ACHN (cell line): ENCODE measurements around the gene CAV1.

Experiments used
- DNase-seq: peaks from one replicate; pipeline ENCODE4 v3.0.0-alpha.2; 2015
- in situ Hi-C: cut with HindIII; loops from 2 replicates; pipeline ENCODE4 v1.10.0; 2017; ENCODE audit warnings: low sequenced_read_pairs, low pct_ligation_motif_present, low pct_unique_long_range_greater_than_20kb

CAV1 gene

DNA sequence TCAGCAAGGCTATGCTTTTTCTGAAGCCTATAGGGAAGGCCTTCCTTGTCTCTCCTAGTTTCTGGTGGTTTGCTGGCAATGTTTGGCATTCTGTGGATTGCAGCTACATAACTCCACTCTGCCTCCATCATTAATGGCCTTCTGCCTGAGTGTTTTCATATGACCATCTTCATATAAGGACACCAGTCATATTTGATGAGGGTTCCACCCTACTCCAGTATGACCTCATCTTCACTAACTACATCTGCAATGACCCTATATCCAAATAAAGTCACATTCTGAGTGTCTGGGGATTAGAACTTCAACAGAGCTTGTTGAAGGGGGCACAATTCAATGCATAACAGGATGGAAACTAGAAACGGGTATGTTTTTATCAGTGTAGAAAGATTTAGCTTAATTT is 22.1 kb downstream of the CAV1 start:
- no peak for DNase-seq
- in situ Hi-C loops: no loop called here

- no peak for DNase-seq
- in situ Hi-C loops: no loop called here
Measured at GRCh38 chr7:116547347-116547746, 22.5 kb downstream of the CAV1 start.

DNA sequence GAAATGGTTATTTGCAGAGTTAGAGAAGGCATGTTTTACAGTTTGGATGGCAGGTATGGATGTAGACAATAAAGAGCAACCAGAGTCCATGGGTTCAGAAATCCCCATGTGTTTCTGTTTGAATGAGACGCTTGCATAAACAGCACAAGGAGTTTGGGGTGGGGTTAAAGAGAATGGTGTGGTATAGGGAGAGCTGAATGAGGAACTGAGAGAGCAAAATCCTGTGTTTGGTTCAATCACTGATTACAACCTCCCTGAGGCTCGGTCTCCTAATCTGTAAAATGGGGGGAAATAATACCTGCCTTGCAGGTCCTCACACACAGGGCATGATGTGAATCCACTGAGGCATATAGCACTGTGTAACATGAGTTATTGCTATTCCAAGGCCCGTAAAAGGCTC is 23.7 kb downstream of the CAV1 start:
- in situ Hi-C loops: no loop called here
- DNase-seq: no peak

- no peak for DNase-seq
- in situ Hi-C loops: no loop called here
Measured at GRCh38 chr7:116549370-116549769, 24.5 kb downstream of the CAV1 start.

DNA sequence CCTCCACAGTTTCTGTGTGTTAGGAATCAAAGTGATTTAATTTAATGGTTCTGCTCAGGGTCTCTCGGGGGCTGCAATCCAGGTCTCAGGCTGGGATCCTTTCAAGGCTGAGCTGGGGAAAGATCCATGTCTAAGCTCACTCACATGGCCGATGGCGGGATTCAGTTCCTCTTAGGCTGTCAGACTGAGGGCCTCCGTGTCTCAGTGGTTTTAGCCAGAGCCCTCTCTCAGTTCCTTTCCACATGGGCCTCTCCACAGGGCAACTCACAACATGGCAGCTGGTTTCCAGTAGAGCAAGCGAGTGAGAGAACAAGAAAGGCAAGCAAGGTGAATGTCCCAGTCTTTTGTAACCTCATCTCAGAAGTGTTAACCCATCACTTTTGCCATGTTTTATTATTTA is 26.9 kb downstream of the CAV1 start:
- in situ Hi-C loops: no loop called here
- no peak for DNase-seq

- DNase-seq: peak; percentile 46
- in situ Hi-C loops: no loop called here
Measured at GRCh38 chr7:116552602-116553001, 27.8 kb downstream of the CAV1 start.

DNA sequence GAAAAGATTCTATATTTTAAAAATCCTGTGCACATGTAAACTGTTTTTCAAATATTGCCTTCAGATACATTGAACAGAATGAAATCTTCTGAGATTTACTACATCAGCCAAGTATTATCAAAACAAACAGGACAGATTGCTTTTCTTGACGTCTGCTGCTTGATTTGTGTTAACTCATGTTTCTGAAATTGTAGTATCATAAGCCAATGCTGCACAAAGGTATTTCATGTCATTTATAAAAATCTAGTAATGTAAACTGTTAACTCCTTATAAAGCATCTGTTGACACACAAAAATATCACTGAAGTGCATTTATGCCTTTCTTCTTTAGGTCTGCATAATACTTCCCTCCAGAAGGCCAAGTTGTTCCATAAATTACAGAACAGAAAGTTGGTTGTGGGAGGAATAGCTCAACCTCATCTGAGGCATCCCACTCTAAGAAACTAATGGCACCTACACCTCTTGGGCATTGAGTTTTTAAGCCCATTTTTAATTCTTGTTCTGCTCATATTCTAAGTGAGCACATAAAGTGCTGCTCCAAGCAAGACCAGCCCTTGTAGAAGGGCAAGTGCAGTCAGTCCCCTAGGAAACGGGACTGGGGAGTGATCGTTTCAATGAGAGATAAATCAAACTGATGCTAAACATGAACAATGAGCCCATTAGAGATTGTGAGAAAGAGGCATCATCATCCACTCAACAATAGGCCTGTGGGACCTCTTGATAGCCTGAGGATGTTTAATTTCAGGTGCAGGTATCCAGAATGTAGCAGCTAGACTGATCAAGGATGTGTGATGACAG is 28.5 kb downstream of the CAV1 start:
- DNase-seq: no peak
- in situ Hi-C loops: no loop called here

- DNase-seq: no peak
- in situ Hi-C loops: no loop called here
Measured at GRCh38 chr7:116554436-116554835, 29.6 kb downstream of the CAV1 start.

- no peak for DNase-seq
- in situ Hi-C loops: no loop called here
Measured at GRCh38 chr7:116554911-116555310, 30.1 kb downstream of the CAV1 start.

DNA sequence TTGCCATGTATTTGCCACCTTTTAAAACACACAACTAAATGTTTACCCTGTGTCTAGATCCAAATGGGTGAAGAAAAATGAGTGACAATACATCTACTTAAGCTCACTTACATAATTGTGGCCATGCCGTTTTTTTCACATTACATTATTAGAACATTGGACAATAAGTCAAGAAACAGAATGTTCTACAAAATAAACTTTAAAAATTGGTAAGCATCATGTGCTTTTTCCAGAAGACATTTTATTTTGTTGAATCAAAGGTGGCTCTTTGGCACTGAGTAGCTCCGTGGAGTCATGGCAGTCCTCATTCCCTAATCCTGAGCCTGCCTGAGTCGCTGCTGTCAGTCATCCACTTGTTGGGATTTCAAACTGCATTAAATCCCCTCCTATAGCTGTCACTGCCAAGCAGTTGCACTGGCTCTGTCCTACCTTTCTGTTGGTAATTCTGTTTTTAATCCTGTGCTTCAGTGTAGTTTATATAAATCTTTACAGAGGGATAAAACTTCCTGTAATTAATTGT is 32.3 kb downstream of the CAV1 start:
- in situ Hi-C loops: no loop called here
- no peak for DNase-seq

GRCh38 chr7:116557901-116558300 is 33.1 kb downstream of the CAV1 start:
- DNase-seq: no peak
- in situ Hi-C loops: no loop called here

DNA sequence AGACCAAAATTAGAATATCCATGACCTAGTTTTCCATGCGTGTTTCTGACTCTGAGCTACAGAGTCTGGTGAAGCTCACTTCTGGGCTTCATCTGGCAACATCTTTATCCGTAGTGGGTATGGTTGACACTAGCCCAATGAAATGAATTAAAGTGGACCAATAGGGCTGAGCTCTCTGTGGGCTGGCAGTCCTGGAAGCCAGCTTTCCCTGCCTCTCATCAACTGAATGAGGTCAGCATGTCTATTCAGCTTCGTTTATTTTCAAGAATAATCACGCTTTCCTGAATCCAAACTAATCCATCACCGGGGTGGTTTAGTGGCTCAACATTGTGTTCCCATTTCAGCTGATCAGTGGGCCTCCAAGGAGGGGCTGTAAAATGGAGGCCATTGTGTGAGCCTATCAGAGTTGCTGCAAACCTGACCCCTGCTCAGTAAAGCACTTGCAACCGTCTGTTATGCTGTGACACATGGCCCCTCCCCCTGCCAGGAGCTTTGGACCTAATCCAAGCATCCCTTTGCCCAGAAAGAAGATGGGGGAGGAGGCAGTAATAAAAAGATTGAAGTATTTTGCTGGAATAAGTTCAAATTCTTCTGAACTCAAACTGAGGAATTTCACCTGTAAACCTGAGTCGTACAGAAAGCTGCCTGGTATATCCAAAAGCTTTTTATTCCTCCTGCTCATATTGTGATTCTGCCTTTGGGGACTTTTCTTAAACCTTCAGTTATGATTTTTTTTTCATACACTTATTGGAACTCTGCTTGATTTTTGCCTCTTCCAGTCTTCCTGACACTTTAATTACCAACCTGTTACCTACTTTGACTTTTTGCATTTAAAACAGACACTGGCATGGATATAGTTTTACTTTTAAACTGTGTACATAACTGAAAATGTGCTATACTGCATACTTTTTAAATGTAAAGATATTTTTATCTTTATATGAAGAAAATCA is 35.5 kb downstream of the CAV1 start:
- DNase-seq: no peak
- in situ Hi-C loops: no loop called here

GRCh38 chr7:116561697-116562483 is 37.1 kb downstream of the CAV1 start:
- in situ Hi-C loops: no loop called here
- no peak for DNase-seq

- in situ Hi-C loops: no loop called here
- DNase-seq: no peak
Measured at GRCh38 chr7:116562529-116563121, 37.8 kb downstream of the CAV1 start.

DNA sequence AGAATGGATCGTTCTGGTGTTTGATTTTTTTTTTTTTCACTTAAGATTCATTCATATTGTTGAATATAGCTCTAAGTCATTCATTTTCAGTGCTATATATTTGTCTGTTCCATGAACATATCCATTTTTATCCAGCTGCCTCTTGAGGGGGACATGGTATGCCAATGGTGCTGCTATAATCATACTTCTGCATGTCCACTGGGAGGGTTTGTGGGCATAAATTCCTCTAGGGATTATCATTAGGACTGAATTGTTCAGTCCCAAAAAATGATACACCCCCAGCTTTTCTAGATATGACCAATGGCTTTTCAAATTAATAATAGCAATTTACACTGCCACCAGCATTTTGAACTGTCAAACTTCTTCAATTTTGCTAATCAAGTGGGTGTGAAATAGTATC is 41.1 kb downstream of the CAV1 start:
- in situ Hi-C loops: no loop called here
- no peak for DNase-seq

GRCh38 chr7:116566666-116567065 is 41.8 kb downstream of the CAV1 start:
- in situ Hi-C loops: no loop called here
- no peak for DNase-seq

GRCh38 chr7:116569737-116570136 is 44.9 kb downstream of the CAV1 start:
- in situ Hi-C loops: no loop called here
- DNase-seq: peak; percentile 65

DNA sequence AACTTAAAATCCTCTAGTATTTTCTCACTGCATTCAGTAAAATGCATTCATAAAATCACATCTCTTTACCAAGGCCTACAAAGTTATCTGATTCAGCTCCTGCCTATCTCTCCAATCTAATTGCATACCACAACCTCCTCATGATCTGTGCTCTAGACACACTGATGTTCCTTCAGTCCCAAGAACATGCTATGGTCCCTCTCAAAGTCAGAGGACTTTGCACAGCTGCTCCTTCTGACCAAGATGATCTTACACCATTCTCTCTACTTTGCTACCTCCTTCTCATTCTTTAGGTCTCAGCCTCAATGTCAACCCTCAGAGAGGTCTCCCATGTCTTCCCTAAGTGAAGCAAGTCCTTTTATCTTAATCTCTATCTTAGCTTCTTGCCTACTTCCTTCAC is 45.5 kb downstream of the CAV1 start:
- in situ Hi-C loops: no loop called here
- DNase-seq: no peak
